Upper lobe of left lung (tissue), 6 donors: ENCODE results near the gene RPLP2. TPM values are rescaled to one million over a fixed set of nuclear protein-coding genes. Genes with fewer than 3 reads are reported as not detected.

ENCODE experiments used
- ATAC-seq, 2 donors: fragments of 200-7000 bp; cut with Tn5 transposase; one replicate each; pipeline ENCODE4 v1.9.1; 2022; ENCODE audit warnings: mild to moderate bottlenecking in 2 of 2, moderate library complexity in 2 of 2; ENCODE audit not compliant: low FRiP score in 2 of 2
- DNase-seq, 2 donors: peaks; one replicate each; pipeline ENCODE4 v3.0.0-alpha.2; 2019 to 2020
- H3K27ac ChIP-seq, 4 donors: fragments of 200-600 bp; sonication (generic); one replicate each; pipeline ENCODE4 v1.5.1; 2016 to 2019
- H3K27me3 ChIP-seq, 4 donors: fragments of 200-600 bp; sonication (generic); one replicate each; pipeline ENCODE4 v1.5.1; 2017 to 2019
- H3K36me3 ChIP-seq, 4 donors: fragments of 200-600 bp; sonication (generic); one replicate each; pipeline ENCODE4 v1.5.1; 2016 to 2019
- H3K4me1 ChIP-seq, 4 donors: fragments of 200-600 bp; sonication (generic); one replicate each; pipeline ENCODE4 v1.5.1; 2018 to 2019
- H3K4me3 ChIP-seq, 4 donors: fragments of 200-600 bp; sonication (generic); one replicate each; pipeline ENCODE4 v1.5.1; 2017 to 2019; ENCODE audit warnings: mild to moderate bottlenecking in 2 of 4, moderate library complexity in 1 of 4
- H3K9me3 ChIP-seq, 4 donors: fragments of 200-600 bp; sonication (generic); one replicate each; pipeline ENCODE4 v1.5.1; 2018 to 2019
- EP300 ChIP-seq, 4 donors: sonication (generic); formaldehyde crosslinking; IDR thresholded peaks; one replicate each; pipeline ENCODE4 v1.5.1; 2017; ENCODE audit warnings: antibody characterized with exemption in 4 of 4, control low read depth in 2 of 4
- POLR2A ChIP-seq, 4 donors: fragments of 450-650 bp; IDR thresholded peaks; one replicate each; pipeline ENCODE4 v1.5.1; 2016 to 2017; ENCODE audit warnings: antibody characterized with exemption in 4 of 4, mild to moderate bottlenecking in 2 of 4
- POLR2AphosphoS5 ChIP-seq, 2 donors: sonication (generic); formaldehyde crosslinking; IDR thresholded peaks; one replicate each; pipeline ENCODE4 v1.5.1; 2017; ENCODE audit warnings: antibody characterized with exemption in 2 of 2
- WGBS, 2 donors: methylation state at CpG; one replicate each; pipeline ENCODE4 v1.1.5; 2017 to 2018; 5-methylcytosine and 5-hydroxymethylcytosine counted together
- total RNA-seq, 6 donors: library from RNA; depleted of rRNA in 4 of 6; stranded (reverse); fragments of >200 nt in 4 of 6; gene quantifications; one replicate each; pipeline versions ENCODE4 v1.1.0 to v1.2.1, GENCODE V29; 2016 to 2021
- TF ChIP-seq, protein P1 (sequence below), 6 experiments: fragments of 450-650 bp in 4 of 6; fragments of 200-600 bp in 2 of 6; sonication (generic) in 2 of 6; IDR thresholded peaks; one replicate each; pipeline ENCODE4 v1.5.1; 2016 to 2019; ENCODE audit warnings: antibody characterized with exemption in 6 of 6
- donor health status: DM: no; HTN: no; CAD: no; lungs with moderate emphysema.
- donor health status: DM: no; HTN: yes; CAD: no; lungs with severe emphysema.

RPLP2 gene
- total RNA-seq, 6 donors from 2014 or later = 451 to 1,926 (median 773) TPM

DNA sequence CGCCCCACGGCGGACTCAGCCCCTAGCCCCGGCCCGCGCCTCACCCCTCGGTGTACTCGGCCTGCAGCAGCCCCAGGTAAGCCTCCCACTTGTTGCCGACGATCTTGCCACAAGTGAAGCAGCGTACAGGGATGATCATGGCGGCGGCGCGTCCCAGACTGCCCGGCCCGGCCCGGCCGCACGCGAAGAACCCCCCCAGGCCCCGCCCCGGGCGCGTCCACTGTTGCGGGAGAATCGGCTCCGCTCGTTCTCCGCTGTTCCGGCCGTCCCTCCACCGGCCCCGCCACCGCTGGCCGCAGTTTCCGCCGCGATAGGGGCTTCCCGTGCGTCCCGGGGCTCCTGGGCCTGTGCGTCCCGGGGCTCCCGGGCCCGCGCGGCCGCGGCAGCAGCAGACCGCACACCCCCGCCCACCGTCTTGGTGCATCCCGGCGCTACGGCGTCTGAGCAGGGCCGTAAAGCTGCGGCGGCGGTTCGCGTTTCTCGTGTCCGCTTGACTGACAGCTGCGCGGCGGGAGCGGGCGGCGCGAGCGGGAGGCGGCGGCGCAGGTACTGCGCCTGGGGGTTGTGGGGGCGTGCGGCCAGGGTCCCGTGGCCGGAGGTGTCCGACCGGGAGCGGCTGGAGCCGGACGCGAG lies 32.7 kb downstream of the RPLP2 start, which contains the start of the genes POLR2L and TSPAN4:
POLR2L (minus strand) TSS at position 160 of the 633 bp plus-strand sequence; CDS start at position 139, 21 bp downstream.
TSPAN4 (plus strand) TSS at position 483 of the 633 bp plus-strand sequence. CDS start 7,453 bp downstream, outside the sequence.
- peaks cover 38 to 92% (median 63%) of the 10 kb centered on the region in 4 donors for H3K4me1 ChIP-seq

DNA sequence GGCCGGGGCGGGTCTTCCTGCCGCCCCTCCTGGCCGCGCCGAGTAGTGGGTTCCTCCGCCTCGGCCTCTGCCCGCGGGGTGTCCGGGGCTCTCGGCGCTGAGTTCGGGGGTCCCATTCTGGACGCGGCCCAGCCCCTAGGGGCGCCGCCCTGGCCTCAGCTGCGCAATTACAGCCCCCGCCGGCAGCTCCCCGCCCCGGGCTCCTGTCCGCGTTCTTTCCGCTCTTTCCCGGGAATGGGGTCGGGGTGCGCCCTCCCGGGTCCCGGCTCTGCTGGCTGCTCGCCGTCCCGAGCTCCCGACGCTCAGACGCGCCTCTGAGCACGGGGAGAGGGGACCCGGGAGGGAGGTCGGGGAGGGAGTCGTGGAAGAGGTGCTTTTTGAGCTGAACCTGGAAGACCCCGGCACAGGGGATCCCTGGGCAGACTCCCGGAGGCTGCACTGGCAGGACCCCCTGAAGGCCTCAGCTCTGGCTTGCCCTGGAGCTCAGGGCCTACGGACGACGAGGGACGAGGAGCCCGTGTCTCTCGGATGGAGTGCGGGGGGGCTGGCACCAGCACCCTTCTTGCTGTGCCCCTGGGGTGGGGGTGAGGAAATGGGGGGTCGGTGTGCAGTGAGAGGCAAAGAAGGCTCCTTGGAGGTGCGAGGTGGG lies 33.4 kb downstream of the RPLP2 start:
- Histone ChIP-seq H3K27ac (peak overlapping the region; percentile 93 to 97 (median 94)), H3K4me3 (peak overlapping the region; percentile 63 to 99 (median 92)), H3K9me3 (no peaks in the 10 kb centered on the region), H3K4me1 (peaks cover 45 to 92% (median 68%) of the 10 kb centered on the region in 4 donors), H3K27me3 (no peaks in the 10 kb centered on the region), H3K36me3 (peaks cover 15 to 27% (median 24%) of the 10 kb centered on the region in 4 donors)
- WGBS, 2 donors = 0 to 2% methylated on average over 11 to 37 of the region's 53 CpGs
- TF ChIP-seq POLR2AphosphoS5 (IDR thresholded peaks at IDR 0.05) (no peak), EP300 (IDR thresholded peaks at IDR 0.05) (no peak), POLR2A (IDR thresholded peaks at IDR 0.05) (no peak)
- TF ChIP-seq, protein P1, sequence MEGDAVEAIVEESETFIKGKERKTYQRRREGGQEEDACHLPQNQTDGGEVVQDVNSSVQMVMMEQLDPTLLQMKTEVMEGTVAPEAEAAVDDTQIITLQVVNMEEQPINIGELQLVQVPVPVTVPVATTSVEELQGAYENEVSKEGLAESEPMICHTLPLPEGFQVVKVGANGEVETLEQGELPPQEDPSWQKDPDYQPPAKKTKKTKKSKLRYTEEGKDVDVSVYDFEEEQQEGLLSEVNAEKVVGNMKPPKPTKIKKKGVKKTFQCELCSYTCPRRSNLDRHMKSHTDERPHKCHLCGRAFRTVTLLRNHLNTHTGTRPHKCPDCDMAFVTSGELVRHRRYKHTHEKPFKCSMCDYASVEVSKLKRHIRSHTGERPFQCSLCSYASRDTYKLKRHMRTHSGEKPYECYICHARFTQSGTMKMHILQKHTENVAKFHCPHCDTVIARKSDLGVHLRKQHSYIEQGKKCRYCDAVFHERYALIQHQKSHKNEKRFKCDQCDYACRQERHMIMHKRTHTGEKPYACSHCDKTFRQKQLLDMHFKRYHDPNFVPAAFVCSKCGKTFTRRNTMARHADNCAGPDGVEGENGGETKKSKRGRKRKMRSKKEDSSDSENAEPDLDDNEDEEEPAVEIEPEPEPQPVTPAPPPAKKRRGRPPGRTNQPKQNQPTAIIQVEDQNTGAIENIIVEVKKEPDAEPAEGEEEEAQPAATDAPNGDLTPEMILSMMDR (IDR thresholded peaks at IDR 0.05) = no peak
- ATAC-seq (peak in 1 of 2 donors; percentile 1), DNase-seq (no peak)

More for the DNA sequence above, 32.7 kb downstream of the RPLP2 start, which contains the start of the genes POLR2L and TSPAN4:
- peak within 1 kb of the TSS; percentile 63 to 99 (median 92) for H3K4me3 ChIP-seq
- DNase-seq (peak; percentile 91 to 98), ATAC-seq (peak; percentile 41 to 78)
- WGBS, 2 donors = 0% methylated on average over 20 of the region's 87 CpGs; no CpG with 5 or more reads in 1 of the 2 donors
- H3K36me3 ChIP-seq = peaks cover 20 to 34% (median 31%) of the 10 kb centered on the region in 4 donors
- H3K27me3 ChIP-seq = no peaks in the 10 kb centered on the region
- peak in 3 of 4 donors; percentile 90 to 97 (median 96) for TF ChIP-seq POLR2A (IDR thresholded peaks at IDR 0.05)
- TF ChIP-seq EP300 (IDR thresholded peaks at IDR 0.05) = peak in 1 of 4 donors; percentile 53
- TF ChIP-seq, protein P1 (IDR thresholded peaks at IDR 0.05) = peak in 4 of 6 experiments; percentile 24 to 50 (median 32)
- peak; percentile 77 to 88 for TF ChIP-seq POLR2AphosphoS5 (IDR thresholded peaks at IDR 0.05)
- peak within 1 kb of the TSS; percentile 93 to 97 (median 94) for H3K27ac ChIP-seq
- H3K9me3 ChIP-seq = no peaks in the 10 kb centered on the region

DNA sequence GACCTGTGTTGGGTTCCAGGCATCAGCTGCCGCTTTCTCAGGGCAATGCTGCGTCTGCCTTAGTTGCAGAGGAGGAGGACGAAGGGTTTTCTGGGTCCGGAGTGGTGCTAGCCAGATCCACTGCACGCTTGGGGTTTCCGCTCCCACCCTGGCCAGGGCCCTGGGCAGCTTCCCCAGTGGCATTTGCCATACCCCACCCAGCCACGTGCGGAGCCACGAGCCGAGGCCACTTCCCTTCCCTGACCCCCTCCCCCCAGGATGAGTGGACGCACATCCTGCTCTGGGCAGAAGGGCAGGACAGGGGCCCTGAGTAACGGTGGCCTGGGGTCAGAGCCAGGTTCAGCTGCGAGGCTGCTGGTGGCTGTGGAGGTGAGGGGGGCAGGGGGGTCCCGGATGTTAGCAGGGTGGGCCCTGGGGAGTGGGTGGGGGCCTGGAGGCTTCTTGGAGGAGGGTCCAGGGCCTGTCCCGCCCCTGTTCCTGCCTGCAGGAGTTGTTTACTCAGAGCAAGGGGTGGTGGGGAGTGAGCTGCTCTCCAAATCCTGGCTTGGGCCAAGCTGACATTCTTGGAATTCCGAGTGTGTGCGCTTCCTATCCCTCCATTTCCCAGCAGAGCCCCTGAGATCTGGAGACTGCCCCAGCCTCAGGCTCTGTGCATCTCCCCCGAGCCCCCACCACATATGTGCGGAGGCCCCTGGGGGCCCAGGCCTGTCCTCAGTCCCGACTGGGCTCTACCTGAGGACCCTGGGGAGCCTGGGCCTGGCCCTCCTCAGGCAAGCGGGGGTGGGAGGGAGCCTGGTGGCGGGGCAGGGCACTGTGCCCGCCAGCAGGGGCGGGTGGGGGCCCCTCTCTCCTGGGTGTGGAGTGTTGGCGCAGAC lies 34.3 kb downstream of the RPLP2 start:
- ATAC-seq (peak; percentile 69 to 87), DNase-seq (peak; percentile 95 to 96)
- peaks cover 11 to 18% (median 16%) of the 10 kb centered on the region in 4 donors for H3K36me3 ChIP-seq
- TF ChIP-seq, protein P1 (IDR thresholded peaks at IDR 0.05) = peak in 3 of 6 experiments; percentile 17 to 32 (median 28)
- TF ChIP-seq POLR2AphosphoS5 (IDR thresholded peaks at IDR 0.05) (peak; percentile 99), EP300 (IDR thresholded peaks at IDR 0.05) (peak in 3 of 4 donors; percentile 53 to 99 (median 91)), POLR2A (IDR thresholded peaks at IDR 0.05) (peak in 3 of 4 donors; percentile 61 to 86 (median 67))
- peak overlapping the region; percentile 93 to 97 (median 94) for H3K27ac ChIP-seq
- 7% methylated on average over 5 to 17 of the region's 25 CpGs for WGBS, 2 donors
- H3K9me3 ChIP-seq = no peaks in the 10 kb centered on the region
- peaks cover 0 to 1% (median 0%) of the 10 kb centered on the region in 4 donors for H3K27me3 ChIP-seq
- peak overlapping the region; percentile 63 to 99 (median 92) for H3K4me3 ChIP-seq
- peaks cover 49 to 92% (median 73%) of the 10 kb centered on the region in 4 donors for H3K4me1 ChIP-seq
